OCI-LY7 (cell line): Measurements from ENCODE around the gene TSPOAP1.

Experiments used
- CTCF ChIP-seq: fragments of 200-600 bp; sonication (generic); conservative IDR thresholded peaks from 2 replicates; pipeline ENCODE4 v1.5.1; 2014; ENCODE audit warnings: mild to moderate bottlenecking, antibody characterized with exemption, low read length, moderate library complexity, mixed read lengths
- EZH2phosphoT487 ChIP-seq: fragments of 200-600 bp; sonication (generic); IDR thresholded peaks from 2 replicates; pipeline ENCODE4 v1.6.1; 2018; ENCODE audit warnings: low read depth, borderline replicate concordance, mild to moderate bottlenecking, mixed run types, antibody characterized with exemption, low read length, moderate library complexity, mixed read lengths

DNA sequence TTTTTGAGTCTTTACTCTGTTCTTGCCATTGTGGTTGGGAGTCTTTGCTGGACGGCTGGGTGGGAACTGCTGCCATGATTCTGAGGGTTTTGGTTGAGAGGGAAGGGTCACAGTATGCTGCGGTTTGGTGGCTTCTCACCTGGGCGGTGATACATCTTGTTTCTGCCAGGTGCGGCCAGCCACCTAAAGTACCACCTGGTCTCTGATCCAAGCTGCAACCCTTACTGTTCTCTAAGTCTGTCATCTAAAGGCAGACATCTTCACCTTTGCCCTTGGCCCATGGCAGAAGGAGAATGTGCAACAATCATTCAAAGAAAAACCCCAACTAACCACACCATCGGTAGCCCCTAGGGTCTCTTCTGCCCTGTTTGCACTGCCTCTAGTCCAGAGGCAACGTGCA is 28.3 kb downstream of the TSPOAP1 start:
- no peak for TF ChIP-seq CTCF
- TF ChIP-seq EZH2phosphoT487: no peak
